PFSK-1 (cell line): ENCODE measurements around the gene TSPAN2.

Experiments used
- FOXP2 ChIP-seq: optimal IDR thresholded peaks from 2 replicates; pipeline ENCODE3; 2011; ENCODE audit warnings: borderline replicate concordance, control low read depth, inconsistent platforms; ENCODE audit not compliant: insufficient read depth; ENCODE audit errors: extremely low read length, extremely low read depth
- POLR2AphosphoS5 ChIP-seq: IDR thresholded peaks from 2 replicates; pipeline ENCODE4 v1.6.1; 2012; ENCODE audit warnings: low read depth, mild to moderate bottlenecking, control low read depth, low read length, moderate library complexity
- SIN3A ChIP-seq: IDR thresholded peaks from 2 replicates; pipeline ENCODE4 v1.6.1; 2012; ENCODE audit warnings: mild to moderate bottlenecking, low read length, moderate library complexity, borderline replicate concordance; ENCODE audit not compliant: insufficient read depth
- TAF1 ChIP-seq: IDR thresholded peaks from 2 replicates; pipeline ENCODE4 v1.6.1; 2012; ENCODE audit warnings: low read length, control low read depth, borderline replicate concordance; ENCODE audit not compliant: insufficient read depth
- TF ChIP-seq, protein P1 (sequence below), 2 experiments: IDR thresholded peaks; 2 replicates each; pipeline versions ENCODE4 v1.6.1 to v1.8.0; 2011 to 2012; ENCODE audit warnings: low read depth in 2 of 2, low read length in 2 of 2, control low read depth in 1 of 2, inconsistent platforms in 1 of 2, mild to moderate bottlenecking in 1 of 2, moderate library complexity in 1 of 2; ENCODE audit not compliant: insufficient read depth in 1 of 2

DNA sequence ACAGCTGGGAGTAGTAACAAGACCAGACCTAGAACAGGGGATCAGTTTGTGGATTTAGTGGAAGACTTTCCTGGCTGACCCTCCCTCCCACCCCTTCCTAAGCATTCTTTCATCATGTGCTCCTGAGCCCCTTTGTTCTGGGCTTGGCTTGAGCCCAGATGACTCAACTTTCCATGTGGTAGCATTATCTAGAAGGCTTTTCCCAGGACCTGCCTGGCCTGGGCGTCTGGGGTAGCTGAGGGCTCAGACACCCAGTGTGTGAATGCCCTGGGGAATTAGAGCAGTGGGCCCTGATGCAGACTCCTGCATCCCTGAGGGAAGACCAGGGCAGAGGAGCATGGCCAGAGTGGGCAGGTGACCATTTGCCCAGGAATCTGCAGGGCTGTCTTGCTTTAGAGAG is 44.1 kb upstream of the TSPAN2 start:
- TF ChIP-seq TAF1 = no peak
- no peak for TF ChIP-seq POLR2AphosphoS5
- TF ChIP-seq, protein P1, sequence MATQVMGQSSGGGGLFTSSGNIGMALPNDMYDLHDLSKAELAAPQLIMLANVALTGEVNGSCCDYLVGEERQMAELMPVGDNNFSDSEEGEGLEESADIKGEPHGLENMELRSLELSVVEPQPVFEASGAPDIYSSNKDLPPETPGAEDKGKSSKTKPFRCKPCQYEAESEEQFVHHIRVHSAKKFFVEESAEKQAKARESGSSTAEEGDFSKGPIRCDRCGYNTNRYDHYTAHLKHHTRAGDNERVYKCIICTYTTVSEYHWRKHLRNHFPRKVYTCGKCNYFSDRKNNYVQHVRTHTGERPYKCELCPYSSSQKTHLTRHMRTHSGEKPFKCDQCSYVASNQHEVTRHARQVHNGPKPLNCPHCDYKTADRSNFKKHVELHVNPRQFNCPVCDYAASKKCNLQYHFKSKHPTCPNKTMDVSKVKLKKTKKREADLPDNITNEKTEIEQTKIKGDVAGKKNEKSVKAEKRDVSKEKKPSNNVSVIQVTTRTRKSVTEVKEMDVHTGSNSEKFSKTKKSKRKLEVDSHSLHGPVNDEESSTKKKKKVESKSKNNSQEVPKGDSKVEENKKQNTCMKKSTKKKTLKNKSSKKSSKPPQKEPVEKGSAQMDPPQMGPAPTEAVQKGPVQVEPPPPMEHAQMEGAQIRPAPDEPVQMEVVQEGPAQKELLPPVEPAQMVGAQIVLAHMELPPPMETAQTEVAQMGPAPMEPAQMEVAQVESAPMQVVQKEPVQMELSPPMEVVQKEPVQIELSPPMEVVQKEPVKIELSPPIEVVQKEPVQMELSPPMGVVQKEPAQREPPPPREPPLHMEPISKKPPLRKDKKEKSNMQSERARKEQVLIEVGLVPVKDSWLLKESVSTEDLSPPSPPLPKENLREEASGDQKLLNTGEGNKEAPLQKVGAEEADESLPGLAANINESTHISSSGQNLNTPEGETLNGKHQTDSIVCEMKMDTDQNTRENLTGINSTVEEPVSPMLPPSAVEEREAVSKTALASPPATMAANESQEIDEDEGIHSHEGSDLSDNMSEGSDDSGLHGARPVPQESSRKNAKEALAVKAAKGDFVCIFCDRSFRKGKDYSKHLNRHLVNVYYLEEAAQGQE (IDR thresholded peaks at IDR 0.05; ENCODE audit: insufficient read depth in 1 of 2, low read depth in 2 of 2, low read length in 2 of 2) = no peak
- no peak for TF ChIP-seq SIN3A
- TF ChIP-seq FOXP2 = no peak
